Stimulated activated CD4-positive, alpha-beta T cell treated with anti-CD3 and anti-CD28 coated beads, Interleukin-15, amount 100 ng/mL, for 1 hour (primary cell): ENCODE data around the gene USP6.
"Not testable (repeated sequence)": the region's sequence is repeated elsewhere in the genome, so short reads cannot be mapped to it uniquely, and the experiment has no call there.

Source experiments
- DNase-seq, 2 donors: peaks; one replicate each; pipeline ENCODE4 v3.0.0-alpha.2; 2020; ENCODE audit warnings: low read depth in 1 of 2, low spot score in 1 of 2

The USP6 gene

DNA sequence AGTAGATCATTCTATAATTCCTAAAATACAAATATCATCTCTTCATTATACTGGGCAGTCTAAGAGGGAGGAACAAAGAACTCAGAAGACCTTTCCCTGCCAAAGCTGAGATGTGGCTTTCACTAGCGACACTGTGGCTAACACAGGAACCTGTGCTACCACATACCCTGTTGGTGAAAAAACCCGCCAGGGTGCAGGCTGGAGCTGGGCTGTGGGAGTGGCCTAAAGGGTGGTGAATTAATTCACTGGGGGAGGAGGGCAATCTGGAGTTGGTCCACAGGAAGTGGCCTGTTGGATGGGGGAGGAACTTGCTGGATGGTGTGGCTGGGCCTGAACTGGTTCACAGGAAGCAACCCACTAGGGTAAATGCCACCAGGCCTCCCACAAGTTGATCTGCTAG is 68.5 kb downstream of the USP6 start:
- DNase-seq = no peak

- peak; percentile 93 to 96 for DNase-seq
Observed at GRCh38 chr17:5191541-5192417, 75.9 kb downstream of the USP6 start, which contains the start of gene ZNF594. TSS of gene ZNF594 (minus strand) at chr17:5191868. CDS start at chr17:5184256, 7,612 bp downstream.

DNA sequence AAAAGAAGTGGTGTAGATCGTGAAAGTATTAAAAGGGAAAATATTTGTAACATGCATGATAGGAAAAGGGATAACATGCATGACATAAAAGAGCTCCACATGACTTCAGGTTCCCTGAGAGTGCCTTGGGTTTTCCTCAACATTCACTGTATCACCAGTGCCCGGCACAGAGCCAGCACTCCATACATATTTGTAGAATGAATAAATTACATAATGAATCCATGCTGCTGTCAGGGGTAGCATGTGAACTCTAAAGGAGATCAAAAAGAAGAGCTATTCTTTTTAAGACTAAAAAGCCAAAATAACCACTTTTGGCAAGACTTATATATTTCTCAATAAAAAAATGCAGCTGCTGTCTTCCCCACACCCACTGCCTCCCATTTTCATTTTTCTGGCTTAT is 78.5 kb downstream of the USP6 start:
- no peak for DNase-seq

DNA sequence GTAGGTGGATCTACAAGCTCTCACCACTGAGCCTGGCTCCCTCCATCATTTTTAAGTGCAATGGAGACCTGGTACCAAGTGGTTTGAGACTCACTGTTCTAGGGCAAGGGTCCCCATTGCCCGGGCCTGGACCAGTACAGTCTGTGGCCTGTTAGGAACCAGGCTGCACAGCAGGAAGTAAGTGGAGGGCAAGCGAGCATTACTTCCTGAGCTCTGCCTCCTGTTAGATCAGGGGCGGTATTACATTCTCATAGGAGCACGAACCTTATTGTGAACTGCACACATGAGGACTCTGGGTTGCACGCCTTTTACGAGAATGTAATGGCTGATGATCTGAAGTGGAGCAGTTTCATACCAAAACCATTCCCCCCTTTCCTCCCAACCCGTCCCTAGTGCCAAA is 82.6 kb downstream of the USP6 start:
- no peak for DNase-seq

DNA sequence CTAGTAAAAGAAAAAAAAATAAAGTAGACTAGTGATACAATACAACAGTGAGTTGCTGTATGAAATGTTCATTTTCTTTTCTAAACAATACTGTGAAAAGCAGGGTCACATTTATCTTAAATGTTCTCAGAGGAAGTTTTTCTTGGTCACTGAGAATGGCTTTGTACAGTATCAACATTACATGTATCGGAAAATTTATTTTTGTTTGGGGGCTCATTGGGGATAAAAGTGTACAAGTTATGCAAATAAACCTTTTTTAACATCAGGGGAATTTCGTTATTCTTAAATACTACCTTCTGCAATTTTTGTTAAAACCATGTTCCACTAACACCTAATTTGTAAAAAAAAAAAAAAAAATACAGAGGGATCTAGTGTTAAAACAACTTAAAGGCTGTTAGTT is 84.5 kb downstream of the USP6 start:
- DNase-seq = no peak

- DNase-seq = no peak
Observed at GRCh38 chr17:5201011-5201410, 85.2 kb downstream of the USP6 start.

GRCh38 chr17:5203178-5203907 is 87.5 kb downstream of the USP6 start:
- DNase-seq = no peak

DNA sequence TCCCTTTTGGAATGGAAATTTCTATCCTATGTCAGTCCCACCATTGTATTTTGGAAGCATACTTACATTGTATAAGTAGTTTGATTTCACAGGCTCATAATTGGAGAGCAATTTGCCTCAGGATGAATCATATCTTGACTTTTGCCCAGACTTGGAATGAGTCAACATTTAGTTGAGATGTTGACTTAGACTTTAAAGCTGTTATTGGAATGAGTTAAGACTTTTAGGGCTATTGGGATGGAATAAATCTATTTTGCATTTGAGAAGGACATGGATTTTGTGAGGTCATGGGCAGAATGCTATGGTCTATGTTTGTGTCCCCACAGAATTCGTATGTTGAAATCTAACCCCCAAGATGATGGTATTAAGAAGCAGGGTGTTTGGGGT is 88.1 kb downstream of the USP6 start:
- no peak for DNase-seq

DNA sequence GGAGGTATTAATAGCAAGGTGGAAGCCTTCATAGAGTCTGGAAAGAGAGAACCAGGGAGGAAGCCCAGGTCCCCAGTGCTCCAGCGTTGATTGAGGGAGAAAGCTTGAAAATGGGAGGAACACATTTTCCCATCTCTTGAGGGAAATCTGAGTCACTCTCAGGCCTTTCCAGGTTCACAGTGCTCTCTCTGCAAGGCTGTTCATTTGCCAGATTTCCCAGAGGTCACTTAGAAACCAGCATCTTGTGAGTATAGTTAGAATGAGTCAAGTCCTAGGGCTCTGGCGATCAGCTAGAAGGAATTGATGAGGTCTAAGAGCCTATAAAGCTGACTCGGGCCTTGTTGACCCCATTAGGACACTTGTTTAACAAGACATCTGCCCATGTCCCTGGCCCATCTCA is 93.6 kb downstream of the USP6 start:
- no peak for DNase-seq

- DNase-seq = no peak
Observed at GRCh38 chr17:5210091-5210490, 94.3 kb downstream of the USP6 start.

DNA sequence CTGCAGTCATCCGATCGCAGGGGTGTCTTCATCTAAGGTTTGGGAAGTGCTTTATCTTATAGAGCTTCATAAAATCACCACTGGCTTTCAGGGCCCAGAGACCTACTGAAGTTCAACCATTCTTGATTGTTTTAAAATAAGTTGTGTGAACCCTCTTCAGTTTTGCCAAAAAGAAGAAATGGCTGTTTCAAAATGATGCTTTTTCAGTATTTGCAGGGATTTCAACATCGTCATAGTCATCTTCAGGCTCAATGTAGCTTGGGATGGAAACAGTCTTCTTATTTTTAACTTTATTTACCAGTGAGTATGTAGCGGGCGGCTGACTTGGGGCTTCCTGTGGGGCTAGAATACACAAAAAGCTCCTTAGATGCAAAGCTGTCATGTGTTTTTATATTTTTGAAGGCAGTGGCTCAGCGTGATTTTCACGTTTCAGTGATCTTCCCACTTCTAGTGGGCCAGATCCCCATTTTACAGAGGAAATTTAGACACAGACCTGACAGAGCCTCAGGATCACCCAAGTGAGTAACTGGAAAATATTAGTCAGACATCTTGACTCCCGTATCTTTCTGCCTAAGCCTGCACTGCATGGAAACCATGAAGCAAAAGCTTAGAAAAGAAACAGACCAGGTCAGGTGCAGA is 94.9 kb downstream of the USP6 start:
- DNase-seq = no peak

DNA sequence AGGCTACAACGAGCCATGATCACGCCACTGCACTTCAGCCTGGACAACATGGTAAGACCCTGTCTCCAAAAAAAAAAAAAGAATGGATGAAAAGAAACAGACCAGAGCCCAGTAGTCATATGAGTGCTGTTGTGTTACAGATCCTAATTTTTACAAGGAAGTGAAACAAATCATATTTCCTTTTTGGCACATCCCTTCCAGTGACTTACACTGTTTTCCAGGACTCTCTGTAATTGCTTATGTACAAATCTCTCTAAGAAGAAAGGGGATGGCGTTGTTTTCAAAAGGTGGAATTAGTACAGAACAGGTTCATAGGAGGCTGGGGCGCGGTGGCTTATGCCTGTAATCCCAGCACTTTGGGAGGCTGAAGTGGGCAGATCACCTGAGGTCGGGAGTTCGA is 95.6 kb downstream of the USP6 start:
- no peak for DNase-seq

DNA sequence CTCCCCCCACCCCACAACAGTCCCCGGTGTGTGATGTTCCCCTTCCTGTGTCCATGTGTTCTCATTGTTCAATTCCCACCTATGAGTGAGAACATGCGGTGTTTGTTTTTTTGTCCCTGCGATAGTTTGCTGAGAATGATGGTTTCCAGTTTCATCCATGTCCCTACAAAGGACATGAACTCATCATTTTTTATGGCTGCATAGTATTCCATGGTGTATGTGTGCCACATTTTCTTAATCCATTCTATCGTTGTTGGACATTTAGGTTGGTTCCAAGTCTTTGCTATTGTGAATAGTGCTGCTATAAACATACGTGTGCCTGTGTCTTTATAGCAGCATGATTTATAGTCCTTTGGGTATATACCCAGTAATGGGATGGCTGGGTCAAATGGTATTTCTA is 101.7 kb downstream of the USP6 start:
- not testable (repeated sequence) for DNase-seq

DNA sequence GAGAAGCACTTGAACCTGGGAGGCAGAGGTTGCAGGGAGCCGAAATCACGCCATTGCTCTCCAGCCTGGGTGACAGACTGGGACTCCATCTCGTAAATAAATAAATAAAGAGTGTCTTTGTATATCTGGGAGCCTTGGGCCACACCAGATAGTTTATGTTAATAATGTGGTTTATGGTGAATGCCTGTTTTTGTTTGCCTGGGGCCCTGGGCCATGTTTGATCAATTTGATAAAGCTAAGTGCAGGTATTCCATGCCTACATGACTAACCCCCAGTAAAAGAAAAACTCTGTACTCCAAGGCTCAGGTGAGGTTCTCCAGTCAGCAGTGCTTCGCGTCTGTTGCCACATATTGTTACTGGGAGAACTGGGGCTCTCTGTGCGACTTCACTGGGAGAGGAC is 103.7 kb downstream of the USP6 start:
- DNase-seq = no peak

- DNase-seq = no peak
Observed at GRCh38 chr17:5220074-5220473, 104.2 kb downstream of the USP6 start.

- not testable (repeated sequence) for DNase-seq
Observed at GRCh38 chr17:5221912-5222311, 106.1 kb downstream of the USP6 start.
